IPS DF 4.7 (cell line): Measurements from ENCODE around the gene LRP1.

Experiments
- DNase-seq: peaks from one replicate; pipeline ENCODE4 v3.0.0-alpha.2; 2013; ENCODE audit warnings: low spot score; ENCODE audit errors: extremely low read depth

LRP1 gene

DNA sequence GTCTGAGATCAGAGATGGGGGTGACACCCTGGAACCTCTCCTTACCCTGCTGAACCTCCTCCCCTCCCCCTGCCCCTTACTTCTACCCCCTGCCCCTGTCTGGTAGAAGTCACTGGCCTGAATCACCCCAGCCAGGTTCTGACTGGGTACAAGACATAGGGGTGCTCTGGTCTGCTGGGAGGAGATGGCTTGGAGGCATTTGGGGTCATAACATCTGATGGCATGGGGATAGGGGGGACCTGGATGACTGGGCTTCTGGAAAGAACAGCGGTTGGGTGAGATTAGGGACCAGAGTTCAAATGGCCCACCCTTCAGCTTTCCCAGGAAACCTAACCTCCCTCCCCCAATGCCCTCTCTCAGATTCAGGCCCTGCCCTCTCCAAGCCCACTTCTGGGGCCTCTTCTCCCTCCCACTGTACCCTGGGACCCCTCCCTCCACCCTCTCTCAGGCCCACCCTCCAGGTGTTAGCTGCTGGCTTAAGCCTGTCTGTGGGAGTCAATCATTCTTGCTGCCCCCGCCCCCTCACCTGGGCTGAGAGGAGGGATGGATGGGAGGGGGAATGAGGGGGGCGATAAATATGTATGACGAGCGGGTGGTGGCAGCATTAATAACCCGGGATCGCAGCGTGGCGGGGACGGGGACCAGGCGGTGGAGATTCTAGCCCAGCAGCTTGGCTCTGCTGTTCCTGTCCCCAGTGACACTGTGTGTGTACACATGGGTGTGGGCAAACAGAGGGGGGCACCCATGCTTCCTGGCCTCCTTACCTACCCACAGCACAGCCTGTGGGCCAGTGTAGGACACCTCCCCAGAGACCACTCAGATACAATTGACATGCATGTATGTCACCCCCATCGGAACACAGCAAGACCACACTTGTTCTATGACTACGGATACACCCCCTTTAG is 94.3 kb downstream of the LRP1 start:
- no peak for DNase-seq

DNA sequence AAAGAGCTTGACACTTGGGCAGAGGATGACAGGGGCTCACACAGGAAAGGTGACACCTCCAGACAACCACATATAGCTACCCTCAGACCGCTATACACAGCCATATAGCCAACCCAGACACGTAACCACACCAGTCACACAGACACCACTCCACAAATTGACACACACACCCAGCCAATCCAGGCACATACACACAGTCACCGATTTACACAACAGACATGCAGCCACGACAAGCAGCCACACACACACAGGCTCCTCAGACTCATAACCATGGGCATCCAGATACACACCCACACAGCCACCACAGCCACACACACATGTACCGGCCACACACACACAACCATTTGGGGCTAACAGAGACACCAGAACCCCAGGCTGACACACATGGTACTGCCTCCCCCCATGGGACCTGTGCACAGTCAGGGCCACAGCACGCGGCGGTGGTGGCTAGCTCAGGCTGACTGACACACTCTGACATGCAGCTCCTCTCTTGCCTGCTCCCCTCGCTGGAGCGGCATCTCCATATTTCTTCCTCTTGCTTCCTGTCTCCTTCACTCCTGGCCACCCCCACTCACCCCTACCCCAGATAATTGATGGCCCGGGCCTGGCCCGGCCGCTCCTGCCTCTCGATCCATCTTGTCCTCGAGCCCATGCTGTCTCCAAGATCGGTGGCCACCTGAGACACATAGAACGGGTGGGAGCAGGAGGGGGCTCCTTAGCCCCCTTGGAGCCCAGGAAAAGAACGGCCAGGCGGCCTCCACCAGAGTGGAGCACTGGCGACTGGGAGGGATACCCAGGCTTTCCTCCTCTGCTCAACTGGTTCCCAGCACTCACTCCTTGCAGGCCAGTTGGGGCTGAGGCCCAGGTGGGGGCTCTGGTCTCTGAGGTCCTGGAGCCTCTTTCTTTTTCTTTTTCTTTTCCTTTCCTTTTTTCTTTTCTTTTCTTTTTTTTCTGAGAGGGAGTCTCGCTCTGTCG is 95.2 kb downstream of the LRP1 start:
- no peak for DNase-seq

DNA sequence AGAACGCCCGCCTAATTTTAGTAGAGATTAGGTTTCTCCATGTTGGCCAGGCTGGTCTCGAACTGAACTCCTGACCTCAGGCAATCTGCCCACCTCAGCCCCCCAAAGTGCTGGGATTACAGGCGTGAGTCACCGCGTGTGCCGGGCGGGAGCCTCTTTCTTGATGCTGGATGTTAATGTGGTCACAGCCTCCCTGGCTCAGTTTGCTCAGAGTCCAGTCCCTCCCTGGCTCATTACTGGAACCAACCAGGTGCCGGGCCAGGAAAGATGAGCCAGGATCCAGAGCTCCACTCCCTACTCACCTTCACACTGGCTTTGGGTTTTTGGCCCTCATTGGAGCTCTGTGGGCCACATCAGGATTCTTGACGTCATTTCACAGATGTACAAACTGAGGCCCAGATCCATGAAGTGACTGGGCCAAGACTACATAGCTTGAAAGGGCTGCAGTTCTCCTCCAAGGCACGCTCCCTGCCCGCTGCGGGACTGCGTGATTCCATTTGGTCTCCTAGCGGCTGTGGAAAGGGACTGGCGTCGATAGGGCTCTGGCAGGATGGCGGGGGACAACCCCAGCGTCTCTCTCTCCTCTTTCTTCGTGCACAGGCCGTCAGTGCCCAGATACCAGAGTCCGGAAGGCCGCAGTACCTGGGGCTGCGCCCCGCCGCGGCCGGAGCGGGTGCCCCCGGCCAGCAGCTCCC is 96.1 kb downstream of the LRP1 start:
- no peak for DNase-seq

DNA sequence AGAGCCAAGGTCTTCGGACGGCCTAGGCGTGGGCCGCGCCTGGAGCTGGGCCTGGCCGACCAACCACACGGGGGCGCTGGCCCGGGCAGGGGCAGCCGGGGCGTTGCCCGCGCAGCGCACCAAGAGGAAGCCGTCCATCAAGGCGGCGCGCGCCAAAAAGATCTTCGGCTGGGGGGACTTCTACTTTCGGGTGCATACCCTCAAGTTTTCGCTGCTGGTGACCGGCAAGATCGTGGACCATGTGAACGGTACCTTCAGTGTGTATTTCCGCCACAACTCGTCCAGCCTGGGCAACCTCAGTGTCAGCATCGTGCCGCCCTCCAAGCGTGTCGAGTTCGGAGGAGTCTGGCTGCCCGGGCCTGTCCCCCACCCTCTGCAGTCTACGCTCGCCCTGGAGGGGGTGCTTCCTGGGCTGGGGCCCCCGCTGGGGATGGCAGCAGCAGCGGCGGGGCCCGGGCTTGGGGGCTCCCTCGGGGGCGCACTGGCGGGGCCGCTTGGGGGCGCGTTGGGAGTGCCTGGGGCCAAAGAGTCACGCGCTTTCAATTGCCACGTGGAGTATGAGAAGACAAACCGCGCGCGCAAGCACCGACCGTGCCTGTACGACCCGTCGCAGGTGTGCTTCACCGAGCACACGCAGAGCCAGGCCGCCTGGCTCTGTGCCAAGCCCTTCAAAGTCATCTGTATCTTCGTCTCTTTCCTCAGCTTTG is 96.8 kb downstream of the LRP1 start:
- DNase-seq = no peak

DNA sequence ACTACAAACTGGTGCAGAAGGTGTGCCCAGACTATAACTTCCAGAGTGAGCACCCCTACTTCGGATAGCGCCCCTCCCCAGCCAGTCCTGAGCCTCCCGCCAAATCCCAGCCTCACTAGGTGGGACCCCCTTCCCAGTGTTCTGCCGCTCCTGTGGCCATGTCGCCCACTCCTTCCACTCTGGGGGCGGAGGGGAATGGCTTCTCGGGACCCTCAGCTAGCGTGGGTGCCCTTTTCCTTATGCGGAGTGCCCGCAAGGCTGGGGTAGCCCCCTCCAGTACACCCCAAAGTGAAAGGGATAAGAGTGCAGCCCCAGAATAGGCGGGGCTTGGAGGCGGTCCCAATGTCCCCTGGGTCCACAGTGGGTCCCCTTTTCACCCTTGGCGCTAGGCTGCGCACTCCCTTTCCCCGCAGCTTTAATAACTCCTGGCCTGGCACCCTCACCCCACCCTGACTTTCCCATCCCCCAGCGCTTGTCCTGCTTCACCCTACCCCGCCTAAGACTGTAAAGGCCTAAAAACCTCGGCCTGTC is 97.5 kb downstream of the LRP1 start:
- no peak for DNase-seq

DNA sequence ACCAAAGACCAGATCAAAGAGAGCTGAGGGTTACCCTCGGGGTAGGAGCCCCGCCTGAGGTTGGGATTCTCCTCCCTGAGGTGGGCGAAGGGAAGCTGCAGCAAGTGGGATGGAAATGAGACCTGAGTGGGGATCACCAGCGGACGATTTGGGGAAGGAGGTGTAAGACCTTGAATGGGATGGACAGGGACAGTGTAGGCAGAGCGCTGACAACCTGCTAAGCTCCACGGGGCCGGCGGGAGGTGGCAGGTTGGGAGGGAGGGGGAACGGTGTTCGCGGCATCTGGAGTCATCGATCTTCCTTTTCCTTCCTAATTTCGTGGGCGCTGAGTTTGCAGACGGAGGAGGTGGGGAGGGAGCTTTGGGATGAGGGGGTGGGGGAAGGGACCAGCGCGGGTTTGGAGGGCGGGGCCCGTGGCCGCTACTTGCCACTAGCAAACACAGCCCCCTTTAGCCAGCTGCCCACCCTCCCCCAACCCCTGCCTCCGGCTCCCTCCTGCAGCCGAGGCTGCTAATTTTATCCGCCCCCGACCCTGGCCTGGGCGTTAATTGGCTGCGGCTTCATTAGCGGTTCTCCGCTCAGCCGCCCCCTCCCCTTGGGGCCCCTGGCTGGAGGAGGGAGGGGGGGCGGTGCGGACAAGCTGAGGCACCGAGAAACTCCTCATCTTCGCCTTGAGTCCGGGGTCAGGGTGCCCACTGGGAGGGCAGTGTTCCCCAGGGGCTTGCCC is 98.5 kb downstream of the LRP1 start:
- no peak for DNase-seq

DNA sequence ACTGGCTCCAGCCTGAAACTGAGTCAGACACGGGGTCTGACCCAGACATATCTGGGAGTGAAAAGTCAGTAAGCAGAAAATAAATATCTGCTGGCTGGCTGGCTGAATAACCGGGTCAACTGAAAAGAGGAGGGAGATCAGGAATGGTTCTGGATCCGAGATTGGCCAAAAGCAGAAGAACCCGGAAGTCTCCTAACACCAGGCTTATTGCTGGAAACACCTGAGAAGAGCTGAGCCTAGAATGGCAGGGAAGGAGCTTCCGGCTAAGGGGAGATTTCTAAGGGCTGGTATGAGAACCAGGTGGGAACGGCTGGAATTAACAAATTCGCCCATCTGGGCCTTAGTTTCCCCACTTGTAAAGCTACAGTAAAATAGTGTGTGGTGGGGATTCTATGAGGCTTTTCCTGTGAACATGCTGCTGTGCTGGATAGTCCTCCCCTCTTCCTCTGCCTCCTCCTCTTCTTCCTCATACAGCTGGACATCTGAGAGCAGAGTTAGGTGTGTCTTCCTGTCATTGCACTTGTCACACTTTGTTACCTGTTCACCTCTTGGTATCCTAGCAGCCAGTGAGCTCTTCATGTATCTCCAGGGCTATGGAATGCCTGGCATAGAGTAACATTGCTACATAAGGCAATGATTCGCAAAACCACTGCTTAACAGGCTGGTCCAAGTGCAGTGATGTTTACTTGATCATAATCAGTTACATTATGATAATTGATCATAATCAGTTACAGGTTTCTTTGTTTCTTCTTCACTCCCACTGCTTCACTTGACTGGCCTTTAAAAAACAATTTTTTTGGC is 99.2 kb downstream of the LRP1 start:
- no peak for DNase-seq

DNA sequence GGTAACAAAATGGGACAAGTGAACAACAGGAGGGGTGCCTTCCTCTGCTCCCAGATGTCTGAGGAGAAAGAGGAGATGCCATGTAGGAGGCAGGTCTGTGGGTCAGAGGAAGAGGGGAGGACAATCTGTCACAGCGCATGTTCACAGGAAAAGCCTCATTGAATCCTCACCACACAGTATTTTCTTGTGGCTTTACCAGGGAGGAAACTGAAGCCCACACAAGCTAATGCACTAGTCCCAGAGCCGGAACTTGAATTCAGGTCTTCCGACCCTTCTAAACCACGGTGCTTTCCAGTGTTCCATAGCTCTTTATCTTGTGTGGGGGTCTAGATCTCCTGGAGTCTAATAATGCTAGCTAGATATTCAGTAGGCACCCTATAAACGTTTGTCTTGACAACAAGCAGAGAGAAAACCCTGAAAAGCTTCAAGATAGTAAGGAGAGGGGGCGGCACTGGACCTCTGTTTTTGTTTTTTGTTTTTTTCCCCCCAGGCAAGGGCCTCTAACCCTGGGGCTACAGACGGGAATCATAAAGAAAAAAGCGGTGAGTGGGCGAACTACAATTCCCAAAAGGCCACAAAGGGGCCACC is 100.9 kb downstream of the LRP1 start:
- DNase-seq = no peak

DNA sequence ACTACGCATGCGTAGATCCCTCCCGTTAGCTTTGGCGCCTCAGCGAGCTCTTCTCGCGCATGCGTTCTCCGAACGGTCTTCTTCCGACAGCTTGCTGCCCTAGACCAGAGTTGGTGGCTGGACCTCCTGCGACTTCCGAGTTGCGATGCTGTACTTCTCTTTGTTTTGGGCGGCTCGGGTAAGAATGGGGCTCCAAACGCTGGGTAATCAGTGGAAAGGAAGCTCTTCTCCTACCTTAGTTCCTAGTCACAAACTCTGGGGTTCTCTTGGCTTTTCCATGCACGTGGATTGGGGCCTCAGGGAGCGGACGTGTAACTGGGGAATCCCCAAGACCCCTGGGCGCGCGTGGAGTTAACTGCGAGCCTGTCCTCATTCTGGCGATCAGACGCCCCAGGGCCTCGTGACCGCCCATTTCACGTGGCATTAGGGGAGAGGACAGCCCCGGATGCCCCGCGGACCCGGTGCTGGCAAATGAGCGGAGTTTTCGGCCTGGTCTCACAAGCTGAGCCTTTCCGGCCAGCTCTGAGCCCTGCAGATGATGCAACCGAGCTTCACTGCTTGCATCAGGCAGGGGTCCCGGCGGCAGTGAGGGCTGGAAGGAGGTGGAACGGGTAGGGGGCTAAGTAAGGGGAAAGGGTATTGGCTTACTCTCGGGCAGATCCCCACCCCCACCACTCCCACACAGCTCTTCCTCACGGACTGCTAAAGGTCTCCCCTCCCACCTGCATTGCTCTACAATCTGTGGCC is 101.5 kb downstream of the LRP1 start, which contains the start of gene SHMT2:
Gene SHMT2 (plus strand): TSS at position 78 of the 747 bp plus-strand sequence. CDS start 68 bp downstream, at position 146.
- peak; percentile 96 for DNase-seq

DNA sequence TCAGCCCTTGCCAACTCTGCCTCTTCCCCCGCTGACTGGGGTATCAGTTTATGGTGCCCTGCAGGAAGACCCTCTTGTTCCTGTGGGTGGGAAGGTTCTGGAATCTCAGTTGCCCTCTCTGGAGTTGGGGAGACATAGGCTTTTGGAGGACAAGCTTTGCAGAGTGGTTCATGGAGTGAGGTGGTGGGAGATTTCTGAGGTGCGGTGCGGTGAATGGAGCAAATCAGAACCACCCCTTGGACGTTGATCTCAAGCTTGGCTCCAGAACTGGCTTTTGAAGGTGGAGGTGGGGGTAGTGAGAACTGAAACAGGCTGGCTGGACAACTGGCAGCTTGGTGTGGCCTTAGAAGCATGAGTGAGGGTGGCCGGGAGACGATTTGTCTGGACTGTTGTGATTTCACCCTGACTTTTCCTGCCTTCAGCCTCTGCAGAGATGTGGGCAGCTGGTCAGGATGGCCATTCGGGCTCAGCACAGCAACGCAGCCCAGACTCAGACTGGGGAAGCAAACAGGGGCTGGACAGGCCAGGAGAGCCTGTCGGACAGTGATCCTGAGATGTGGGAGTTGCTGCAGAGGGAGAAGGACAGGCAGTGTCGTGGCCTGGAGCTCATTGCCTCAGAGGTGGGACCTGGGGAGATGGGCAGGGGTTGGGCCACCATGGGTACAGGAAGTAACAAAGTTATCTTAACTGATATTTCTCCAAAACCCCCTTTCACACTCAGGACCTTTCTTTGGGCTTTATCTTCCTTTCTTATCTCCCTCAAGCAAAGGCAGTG is 102.3 kb downstream of the LRP1 start:
- DNase-seq = no peak

DNA sequence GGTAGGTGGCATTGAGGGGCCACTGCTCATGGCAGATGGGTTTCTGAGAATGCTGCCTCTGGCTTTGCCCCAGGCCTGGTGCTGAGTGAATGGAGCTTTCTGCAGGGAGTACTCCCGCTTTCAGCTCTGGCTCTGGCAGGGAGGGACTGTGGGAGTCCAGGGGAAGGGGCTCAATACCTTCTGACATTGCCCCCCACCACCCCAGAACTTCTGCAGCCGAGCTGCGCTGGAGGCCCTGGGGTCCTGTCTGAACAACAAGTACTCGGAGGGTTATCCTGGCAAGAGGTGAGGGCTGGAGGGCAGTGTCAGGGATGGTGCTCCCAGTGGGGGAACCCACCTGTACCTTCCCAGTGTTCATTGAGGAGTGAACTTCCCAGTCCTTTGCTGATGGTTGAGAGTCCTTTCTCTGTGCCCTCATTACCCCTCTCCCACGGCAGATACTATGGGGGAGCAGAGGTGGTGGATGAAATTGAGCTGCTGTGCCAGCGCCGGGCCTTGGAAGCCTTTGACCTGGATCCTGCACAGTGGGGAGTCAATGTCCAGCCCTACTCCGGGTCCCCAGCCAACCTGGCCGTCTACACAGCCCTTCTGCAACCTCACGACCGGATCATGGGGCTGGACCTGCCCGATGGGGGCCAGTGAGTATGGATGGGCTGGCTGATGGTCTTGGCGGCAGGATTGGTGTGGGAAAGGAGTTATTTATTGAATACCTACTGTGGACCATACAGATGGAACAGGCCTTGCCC is 103.2 kb downstream of the LRP1 start:
- DNase-seq = no peak

DNA sequence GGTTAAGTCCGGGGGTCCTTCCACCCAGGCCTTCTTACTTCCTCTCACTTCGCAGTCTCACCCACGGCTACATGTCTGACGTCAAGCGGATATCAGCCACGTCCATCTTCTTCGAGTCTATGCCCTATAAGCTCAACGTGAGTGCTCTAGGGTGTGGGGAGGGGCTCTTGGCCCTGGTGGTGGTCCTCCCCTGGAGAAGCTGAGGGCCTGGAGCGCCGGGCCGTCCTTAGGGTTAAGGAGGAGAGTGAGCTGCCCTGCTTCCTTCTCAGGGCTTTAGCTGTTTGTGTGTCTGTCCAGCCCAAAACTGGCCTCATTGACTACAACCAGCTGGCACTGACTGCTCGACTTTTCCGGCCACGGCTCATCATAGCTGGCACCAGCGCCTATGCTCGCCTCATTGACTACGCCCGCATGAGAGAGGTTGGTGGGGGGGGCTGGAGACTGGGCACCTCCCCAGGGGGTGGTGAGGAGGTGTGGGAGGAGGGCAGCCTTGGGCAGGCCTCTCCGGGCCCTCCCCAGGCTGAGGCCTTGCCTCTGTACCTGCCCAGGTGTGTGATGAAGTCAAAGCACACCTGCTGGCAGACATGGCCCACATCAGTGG is 104.0 kb downstream of the LRP1 start:
- no peak for DNase-seq

DNA sequence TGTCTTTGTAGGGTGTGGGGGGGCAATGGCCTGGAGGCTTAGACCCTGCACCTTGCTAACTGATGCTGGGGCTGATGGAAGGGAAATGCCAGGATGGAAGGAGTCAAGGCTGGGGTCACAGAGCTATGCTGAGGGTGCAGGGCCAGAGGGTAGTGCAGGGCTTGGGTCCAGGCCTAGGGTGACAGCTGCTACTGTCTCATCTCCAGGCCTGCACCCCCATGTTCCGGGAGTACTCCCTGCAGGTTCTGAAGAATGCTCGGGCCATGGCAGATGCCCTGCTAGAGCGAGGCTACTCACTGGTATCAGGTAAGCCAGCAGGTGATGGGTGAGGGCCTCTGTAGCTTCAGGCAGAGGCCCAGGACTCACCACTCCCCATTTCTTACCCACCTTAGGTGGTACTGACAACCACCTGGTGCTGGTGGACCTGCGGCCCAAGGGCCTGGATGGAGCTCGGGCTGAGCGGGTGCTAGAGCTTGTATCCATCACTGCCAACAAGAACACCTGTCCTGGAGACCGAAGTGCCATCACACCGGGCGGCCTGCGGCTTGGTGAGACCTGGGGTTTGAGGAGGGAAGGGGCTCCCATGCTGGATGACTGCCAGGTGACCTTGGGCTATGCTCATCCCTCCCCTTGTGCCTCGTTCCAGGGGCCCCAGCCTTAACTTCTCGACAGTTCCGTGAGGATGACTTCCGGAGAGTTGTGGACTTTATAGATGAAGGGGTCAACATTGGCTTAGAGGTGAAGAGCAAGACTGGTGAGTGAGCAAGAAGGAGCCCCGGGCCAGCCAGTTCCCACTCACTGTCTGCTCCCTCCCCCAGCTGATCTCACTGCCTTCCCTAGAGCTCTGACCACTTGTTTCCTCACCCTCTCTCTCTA is 105.3 kb downstream of the LRP1 start:
- DNase-seq = no peak

DNA sequence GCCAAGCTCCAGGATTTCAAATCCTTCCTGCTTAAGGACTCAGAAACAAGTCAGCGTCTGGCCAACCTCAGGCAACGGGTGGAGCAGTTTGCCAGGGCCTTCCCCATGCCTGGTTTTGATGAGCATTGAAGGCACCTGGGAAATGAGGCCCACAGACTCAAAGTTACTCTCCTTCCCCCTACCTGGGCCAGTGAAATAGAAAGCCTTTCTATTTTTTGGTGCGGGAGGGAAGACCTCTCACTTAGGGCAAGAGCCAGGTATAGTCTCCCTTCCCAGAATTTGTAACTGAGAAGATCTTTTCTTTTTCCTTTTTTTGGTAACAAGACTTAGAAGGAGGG is 105.9 kb downstream of the LRP1 start:
- DNase-seq = no peak

DNA sequence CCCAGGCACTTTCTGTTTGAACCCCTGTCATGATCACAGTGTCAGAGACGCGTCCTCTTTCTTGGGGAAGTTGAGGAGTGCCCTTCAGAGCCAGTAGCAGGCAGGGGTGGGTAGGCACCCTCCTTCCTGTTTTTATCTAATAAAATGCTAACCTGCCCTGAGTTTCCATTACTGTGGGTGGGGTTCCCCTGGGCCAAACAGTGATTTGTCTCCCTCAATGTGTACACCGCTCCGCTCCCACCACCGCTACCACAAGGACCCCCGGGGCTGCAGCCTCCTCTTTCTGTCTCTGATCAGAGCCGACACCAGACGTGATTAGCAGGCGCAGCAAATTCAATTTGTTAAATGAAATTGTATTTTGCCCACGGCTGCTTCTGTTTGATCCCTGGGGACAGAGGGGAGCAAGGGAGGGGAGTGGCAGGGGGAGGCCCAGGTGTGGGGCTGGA is 106.3 kb downstream of the LRP1 start:
- no peak for DNase-seq
